Measurements from ENCODE around the gene CCT6A.

DNA sequence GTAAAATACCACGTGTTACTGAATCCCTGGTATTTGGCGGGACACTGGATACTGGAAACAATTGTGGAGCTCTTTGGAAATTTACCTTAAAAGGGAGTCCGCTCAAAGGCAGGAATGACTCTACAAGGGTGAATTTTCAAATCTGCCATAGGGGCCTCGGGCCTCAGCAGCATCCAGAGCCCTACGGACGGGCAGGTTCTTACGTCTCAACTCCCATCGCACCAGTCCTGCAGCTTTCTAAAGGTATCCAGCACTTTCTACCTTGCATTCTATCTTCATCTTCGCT lies 569 bp upstream of the CCT6A start:
- TF ChIP-seq, protein P1, sequence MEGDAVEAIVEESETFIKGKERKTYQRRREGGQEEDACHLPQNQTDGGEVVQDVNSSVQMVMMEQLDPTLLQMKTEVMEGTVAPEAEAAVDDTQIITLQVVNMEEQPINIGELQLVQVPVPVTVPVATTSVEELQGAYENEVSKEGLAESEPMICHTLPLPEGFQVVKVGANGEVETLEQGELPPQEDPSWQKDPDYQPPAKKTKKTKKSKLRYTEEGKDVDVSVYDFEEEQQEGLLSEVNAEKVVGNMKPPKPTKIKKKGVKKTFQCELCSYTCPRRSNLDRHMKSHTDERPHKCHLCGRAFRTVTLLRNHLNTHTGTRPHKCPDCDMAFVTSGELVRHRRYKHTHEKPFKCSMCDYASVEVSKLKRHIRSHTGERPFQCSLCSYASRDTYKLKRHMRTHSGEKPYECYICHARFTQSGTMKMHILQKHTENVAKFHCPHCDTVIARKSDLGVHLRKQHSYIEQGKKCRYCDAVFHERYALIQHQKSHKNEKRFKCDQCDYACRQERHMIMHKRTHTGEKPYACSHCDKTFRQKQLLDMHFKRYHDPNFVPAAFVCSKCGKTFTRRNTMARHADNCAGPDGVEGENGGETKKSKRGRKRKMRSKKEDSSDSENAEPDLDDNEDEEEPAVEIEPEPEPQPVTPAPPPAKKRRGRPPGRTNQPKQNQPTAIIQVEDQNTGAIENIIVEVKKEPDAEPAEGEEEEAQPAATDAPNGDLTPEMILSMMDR (IDR thresholded peaks at IDR 0.05; ENCODE audit: borderline replicate concordance, extremely low read depth, low read length, poor library complexity, severe bottlenecking) = no peak
- TF ChIP-seq EZH2 (IDR thresholded peaks at IDR 0.05; ENCODE audit: borderline replicate concordance, low read depth, low read length, severe bottlenecking) = no peak

Measured in DND-41 (cell line).